H9 (cell line): Measurements from ENCODE around the gene TMEM163. TPM values are rescaled to one million over a fixed set of nuclear protein-coding genes. Genes with fewer than 3 reads are reported as not detected.

Experiments
- DNase-seq: peaks from one replicate; pipeline ENCODE4 v3.0.0-alpha.2; 2017
- H2AFZ ChIP-seq: one replicate; pipeline ENCODE4 v1.6.1; 2013; ENCODE audit warnings: mild to moderate bottlenecking, low read length, control low read depth, moderate library complexity
- H2AK5ac ChIP-seq: 2 replicates; pipeline ENCODE4 v1.6.1; 2013; ENCODE audit warnings: low read length, control low read depth, mixed read lengths; ENCODE audit not compliant: insufficient read length
- H2BK120ac ChIP-seq: one replicate; pipeline ENCODE4 v1.6.1; 2013; ENCODE audit warnings: low read depth, mild to moderate bottlenecking, low read length, control low read depth, inconsistent platforms; ENCODE audit not compliant: poor library complexity, severe bottlenecking
- H2BK12ac ChIP-seq: 2 replicates; pipeline ENCODE4 v1.6.1; 2013; ENCODE audit warnings: low read length, control low read depth, mixed read lengths, low read depth; ENCODE audit not compliant: insufficient read length
- H2BK15ac ChIP-seq: 2 replicates; pipeline ENCODE4 v1.6.1; 2013; ENCODE audit warnings: low read depth, low read length, control low read depth
- H2BK20ac ChIP-seq: one replicate; pipeline ENCODE4 v1.6.1; 2013; ENCODE audit warnings: low read depth, mild to moderate bottlenecking, low read length, control low read depth, inconsistent platforms; ENCODE audit not compliant: poor library complexity, severe bottlenecking
- H2BK5ac ChIP-seq: 2 replicates; pipeline ENCODE4 v1.6.1; 2013; ENCODE audit warnings: low read length, control low read depth, mixed read lengths; ENCODE audit not compliant: insufficient read length
- H3K14ac ChIP-seq: 2 replicates; pipeline ENCODE4 v1.6.1; 2013; ENCODE audit warnings: low read length, control low read depth; ENCODE audit not compliant: insufficient read depth
- H3K18ac ChIP-seq: 2 replicates; pipeline ENCODE4 v1.6.1; 2013; ENCODE audit warnings: low read depth, mild to moderate bottlenecking, mixed read lengths, low read length, control low read depth; ENCODE audit not compliant: insufficient read length
- H3K23ac ChIP-seq: 2 replicates; pipeline ENCODE4 v1.6.1; 2013; ENCODE audit warnings: low read length, control low read depth, mixed read lengths, low read depth; ENCODE audit not compliant: insufficient read length
- H3K23me2 ChIP-seq: 2 replicates; pipeline ENCODE4 v1.6.1; 2013; ENCODE audit warnings: low read depth, mild to moderate bottlenecking, mixed read lengths, low read length, control low read depth; ENCODE audit not compliant: insufficient read length, poor library complexity, severe bottlenecking
- H3K27ac ChIP-seq: 2 replicates; pipeline ENCODE4 v1.5.1; 2013; ENCODE audit warnings: low read length, control low read depth, mixed read lengths, low read depth; ENCODE audit not compliant: insufficient read length
- H3K27me3 ChIP-seq: 2 replicates; pipeline ENCODE4 v1.6.1; 2013; ENCODE audit warnings: low read length, control low read depth, inconsistent platforms; ENCODE audit not compliant: insufficient read depth
- H3K4ac ChIP-seq: 2 replicates; pipeline ENCODE4 v1.6.1; 2013; ENCODE audit warnings: low read depth, mild to moderate bottlenecking, control low read depth, inconsistent platforms, low read length, moderate library complexity
- H3K4me1 ChIP-seq: 2 replicates; pipeline ENCODE4 v1.6.1; 2013; ENCODE audit warnings: low read length, control low read depth, inconsistent platforms; ENCODE audit not compliant: insufficient read depth
- H3K4me2 ChIP-seq: 2 replicates; pipeline ENCODE4 v1.6.1; 2013; ENCODE audit warnings: low read length, control low read depth, mixed read lengths; ENCODE audit not compliant: insufficient read length, insufficient read depth
- H3K56ac ChIP-seq: 2 replicates; pipeline ENCODE4 v1.6.1; 2013; ENCODE audit warnings: low read depth, mild to moderate bottlenecking, mixed read lengths, low read length, control low read depth; ENCODE audit not compliant: insufficient read length
- H3K79me1 ChIP-seq: 2 replicates; pipeline ENCODE4 v1.6.1; 2013; ENCODE audit warnings: low read depth, mild to moderate bottlenecking, moderate library complexity, low read length, control low read depth, inconsistent platforms; ENCODE audit not compliant: insufficient read depth, poor library complexity, severe bottlenecking
- H3K79me2 ChIP-seq: 2 replicates; pipeline ENCODE4 v1.6.1; 2013; ENCODE audit warnings: low read length, control low read depth, inconsistent platforms; ENCODE audit not compliant: insufficient read depth
- H3K9ac ChIP-seq: 2 replicates; pipeline ENCODE4 v1.6.1; 2013; ENCODE audit warnings: low read length, control low read depth, mixed read lengths; ENCODE audit not compliant: insufficient read length; ENCODE audit errors: extremely low read depth
- H3K9me3 ChIP-seq: one replicate; pipeline ENCODE4 v1.6.1; 2013; ENCODE audit warnings: low read depth, low read length, inconsistent platforms; ENCODE audit not compliant: control insufficient read depth
- H3T11ph ChIP-seq: one replicate; pipeline ENCODE4 v1.6.1; 2013; ENCODE audit warnings: mild to moderate bottlenecking, low read length, control low read depth, inconsistent platforms
- H4K20me1 ChIP-seq: one replicate; pipeline ENCODE4 v1.6.1; 2013; ENCODE audit not compliant: control insufficient read depth, insufficient read length, insufficient read depth
- H4K5ac ChIP-seq: 2 replicates; pipeline ENCODE4 v1.6.1; 2013; ENCODE audit warnings: low read depth, mild to moderate bottlenecking, mixed read lengths, low read length, control low read depth; ENCODE audit not compliant: insufficient read length
- H4K8ac ChIP-seq: replicated peaks from 2 replicates; pipeline ENCODE4 v1.6.1; 2013; ENCODE audit warnings: low read length, control low read depth, mixed read lengths, low read depth; ENCODE audit not compliant: insufficient read length
- H4K91ac ChIP-seq: 2 replicates; pipeline ENCODE4 v1.6.1; 2013; ENCODE audit warnings: low read depth, mild to moderate bottlenecking, moderate library complexity, mixed read lengths, low read length, control low read depth; ENCODE audit not compliant: insufficient read length
- H3K27ac Mint-ChIP-seq, 3 experiments: 2 replicates in 2 of 3; 3 replicates in 1 of 3; pipeline ENCODE4 v1.8.0; 2020 to 2021; ENCODE audit warnings: mixed read lengths in 3 of 3, mild to moderate bottlenecking in 1 of 3, moderate library complexity in 1 of 3
- H3K27me3 Mint-ChIP-seq: 2 replicates; pipeline ENCODE4 v1.8.0; 2021; ENCODE audit warnings: low read depth, mild to moderate bottlenecking, moderate library complexity, mixed read lengths
- H3K36me3 Mint-ChIP-seq, 3 experiments: 2 replicates in 2 of 3; 3 replicates in 1 of 3; pipeline ENCODE4 v1.8.0; 2020 to 2021; ENCODE audit warnings: low read depth in 3 of 3, mixed read lengths in 3 of 3; ENCODE audit not compliant: insufficient read depth in 1 of 3
- H3K4me1 Mint-ChIP-seq, 2 experiments: 2 replicates each; pipeline ENCODE4 v1.8.0; 2020; ENCODE audit warnings: mixed read lengths in 2 of 2
- H3K4me3 Mint-ChIP-seq, 2 experiments: 2 replicates in 1 of 2; 3 replicates in 1 of 2; pipeline ENCODE4 v1.8.0; 2020 to 2021; ENCODE audit warnings: mild to moderate bottlenecking in 2 of 2, mixed read lengths in 2 of 2, moderate library complexity in 1 of 2
- H3K9me3 Mint-ChIP-seq, 2 experiments: 2 replicates in 1 of 2; 3 replicates in 1 of 2; pipeline ENCODE4 v1.8.0; 2020; ENCODE audit warnings: mild to moderate bottlenecking in 2 of 2, mixed read lengths in 2 of 2, moderate library complexity in 1 of 2
- CTCF ChIP-seq: fragments of 200-600 bp; sonication (generic); conservative IDR thresholded peaks from 3 replicates; pipeline ENCODE4 v1.8.0; 2021; ENCODE audit warnings: antibody characterized with exemption, mild to moderate bottlenecking
- WGBS: extraction: QIAGEN DNeasy Blood & Tissue Kit; methylation state at CpG from one replicate; pipeline ENCODE4 v1.1.7; 2013; ENCODE audit warnings: missing lambda C conversion rate, low lambda C conversion rate, mixed read lengths; ENCODE audit not compliant: insufficient read length; ENCODE audit errors: extremely low coverage; 5-methylcytosine and 5-hydroxymethylcytosine counted together
- total RNA-seq: library from RNA; stranded (reverse); gene quantifications from 2 replicates; pipeline ENCODE4 v1.2.1, GENCODE V29; 2021

Gene TMEM163
- total RNA-seq, 1 experiment from 2014 or later = 0.39 TPM

DNA sequence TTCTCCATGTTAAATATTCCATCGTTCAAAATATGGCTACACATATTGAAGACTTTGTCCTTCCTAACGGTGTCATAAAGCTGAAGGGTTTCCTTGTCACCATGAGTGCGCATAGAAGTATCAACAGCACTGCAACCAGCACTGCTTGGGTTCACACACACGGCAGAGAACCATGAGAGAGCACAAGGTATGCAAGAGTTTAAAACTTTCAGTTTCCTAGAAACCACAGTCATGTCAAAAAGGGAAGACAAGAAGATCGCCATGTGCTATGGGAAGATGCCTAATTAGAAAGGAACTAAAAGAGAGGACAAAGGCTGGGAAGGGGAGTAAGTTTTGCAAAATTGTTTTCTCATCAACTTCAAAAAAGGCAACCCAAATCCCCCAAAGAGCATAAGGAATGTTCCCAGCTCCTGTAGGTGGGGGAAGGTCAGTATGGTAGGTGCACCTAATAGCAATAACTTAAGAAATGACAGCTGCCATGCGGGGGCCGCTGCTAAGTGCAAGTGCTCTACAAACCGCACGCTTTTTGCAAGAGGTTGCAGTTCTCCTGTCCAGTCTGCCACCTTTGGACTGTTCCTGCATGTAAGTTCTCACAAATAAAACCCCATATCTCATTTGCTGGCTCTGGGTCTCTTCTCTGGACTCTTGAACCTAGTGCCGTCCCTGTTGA lies 136.8 kb downstream of the TMEM163 start:
- H3K18ac ChIP-seq = no peak overlapping the region
- H3K27me3 ChIP-seq = no peaks in the 10 kb centered on the region
- no peak for TF ChIP-seq CTCF
- DNase-seq = no peak
- H2BK120ac ChIP-seq = no peak overlapping the region
- H2BK15ac ChIP-seq = no peak overlapping the region
- no CpG with 5 or more reads among the region's 10 CpGs for WGBS
- H2BK12ac ChIP-seq = no peak overlapping the region
- no peak overlapping the region for H2AK5ac ChIP-seq
- H3K4me2 ChIP-seq = no peak overlapping the region
- no peaks in the 10 kb centered on the region for H4K20me1 ChIP-seq
- H2BK5ac ChIP-seq = no peak overlapping the region
- Mint-ChIP-seq H3K27me3 (peaks cover 3% of the 10 kb centered on the region; the same call in 1 of the 2 replicates), H3K27ac (no peak overlapping the region), H3K36me3 (no peaks in the 10 kb centered on the region), H3K9me3 (no peaks in the 10 kb centered on the region), H3K4me1 (peaks cover 3 to 5% of the 10 kb centered on the region in 2 experiments), H3K4me3 (no peak overlapping the region)
- no peaks in the 10 kb centered on the region for H3K79me2 ChIP-seq
- H3K23me2 ChIP-seq = no peaks in the 10 kb centered on the region
- H4K5ac ChIP-seq = no peak overlapping the region
- no peaks in the 10 kb centered on the region for H3K4me1 ChIP-seq
- no peak overlapping the region for H4K91ac ChIP-seq
- no peak overlapping the region for H3K56ac ChIP-seq
- no peak overlapping the region for H3T11ph ChIP-seq
- H2BK20ac ChIP-seq = no peak overlapping the region
- no peaks in the 10 kb centered on the region for H3K9me3 ChIP-seq
- H3K27ac ChIP-seq = no peak overlapping the region
- no peak overlapping the region for H2AFZ ChIP-seq
- no peak overlapping the region for H3K9ac ChIP-seq
- H4K8ac ChIP-seq = no peak overlapping the region
- no peak overlapping the region for H3K4ac ChIP-seq
- H3K23ac ChIP-seq = no peak overlapping the region
- H3K14ac ChIP-seq = no peak overlapping the region
- no peaks in the 10 kb centered on the region for H3K79me1 ChIP-seq
